Liver (tissue), 3 donors: Measurements from ENCODE around the gene RAD51B.

Experiments
- FOXA1 ChIP-seq: IDR thresholded peaks from 2 replicates; pipeline ENCODE4 v1.6.1; 2016; ENCODE audit warnings: antibody characterized with exemption
- GABPA ChIP-seq, 2 donors: IDR thresholded peaks in 1 of 2; conservative IDR thresholded peaks in 1 of 2; 2 replicates each; pipeline ENCODE4 v1.6.1; 2016; ENCODE audit warnings: antibody characterized with exemption in 2 of 2, mild to moderate bottlenecking in 1 of 2, moderate library complexity in 1 of 2
- HNF4G ChIP-seq: IDR thresholded peaks from 2 replicates; pipeline ENCODE4 v1.6.1; 2016; ENCODE audit warnings: antibody characterized with exemption
- JUND ChIP-seq, 2 donors: IDR thresholded peaks; 2 replicates each; pipeline ENCODE4 v1.6.1; 2016; ENCODE audit warnings: antibody characterized with exemption in 2 of 2
- RAD21 ChIP-seq, 2 donors: IDR thresholded peaks; 2 replicates each; pipeline ENCODE4 v1.6.1; 2016; ENCODE audit warnings: antibody characterized with exemption in 2 of 2, mild to moderate bottlenecking in 2 of 2
- RXRA ChIP-seq, 2 donors: IDR thresholded peaks; 2 replicates each; pipeline ENCODE4 v1.6.1; 2017 to 2018; ENCODE audit warnings: antibody characterized with exemption in 2 of 2, mild to moderate bottlenecking in 1 of 2
- SP1 ChIP-seq: IDR thresholded peaks from 2 replicates; pipeline ENCODE4 v1.6.1; 2018; ENCODE audit warnings: antibody characterized with exemption, mild to moderate bottlenecking
- TAF1 ChIP-seq: conservative IDR thresholded peaks from 2 replicates; pipeline ENCODE4 v1.6.1; 2016; ENCODE audit warnings: antibody characterized with exemption, mild to moderate bottlenecking
- YY1 ChIP-seq: IDR thresholded peaks from 2 replicates; pipeline ENCODE4 v1.6.1; 2016; ENCODE audit warnings: antibody characterized with exemption, mild to moderate bottlenecking
- TF ChIP-seq, protein P1 (sequence below): IDR thresholded peaks from 2 replicates; pipeline ENCODE4 v1.6.1; 2016; ENCODE audit warnings: antibody characterized with exemption
- TF ChIP-seq, protein P2 (sequence below): fragments of 150-350 bp; IDR thresholded peaks from 2 replicates; pipeline ENCODE4 v1.5.1; 2017; ENCODE audit warnings: improper control_type of control experiment, low read depth, low read length; ENCODE audit not compliant: missing input control
- TF ChIP-seq, protein P3 (sequence below): IDR thresholded peaks from 2 replicates; pipeline ENCODE4 v1.6.1; 2016; ENCODE audit warnings: antibody characterized with exemption
- donor health status: healthy.
- donor health status: healthy.

DNA sequence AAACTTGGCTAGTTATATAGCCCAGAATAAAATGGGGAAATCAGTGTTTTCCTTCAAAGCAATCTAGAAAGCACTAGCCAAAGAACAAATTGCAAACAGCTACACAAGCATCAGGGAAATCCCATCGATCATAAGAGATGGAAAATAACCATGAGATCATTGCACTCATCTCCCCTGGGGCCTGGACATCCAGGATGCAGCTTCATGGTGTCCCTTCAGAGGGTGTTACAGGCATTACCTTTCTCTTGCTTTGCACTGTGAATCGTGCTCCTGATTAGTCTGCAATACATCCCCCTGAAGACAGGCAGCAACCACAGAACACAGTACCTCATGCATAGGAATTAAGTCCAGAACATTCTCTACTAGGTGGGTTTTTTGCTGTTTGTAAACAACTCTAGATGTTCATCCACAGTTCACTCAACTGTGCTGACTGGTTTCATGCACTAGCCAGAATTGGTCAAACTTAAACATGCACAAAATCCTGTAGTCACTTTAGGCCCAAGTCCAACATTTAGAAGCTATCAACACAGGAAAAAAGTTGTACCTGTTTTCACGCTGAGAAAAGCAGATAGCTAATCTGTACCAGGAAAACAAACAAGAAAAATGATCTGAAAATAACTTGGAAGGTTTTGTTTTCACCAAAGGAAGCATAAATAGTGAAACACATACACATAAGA, 853.2 kb downstream of the RAD51B start:
- TF ChIP-seq, protein P1, sequence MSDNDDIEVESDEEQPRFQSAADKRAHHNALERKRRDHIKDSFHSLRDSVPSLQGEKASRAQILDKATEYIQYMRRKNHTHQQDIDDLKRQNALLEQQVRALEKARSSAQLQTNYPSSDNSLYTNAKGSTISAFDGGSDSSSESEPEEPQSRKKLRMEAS, result no peak
- TF ChIP-seq, protein P2, sequence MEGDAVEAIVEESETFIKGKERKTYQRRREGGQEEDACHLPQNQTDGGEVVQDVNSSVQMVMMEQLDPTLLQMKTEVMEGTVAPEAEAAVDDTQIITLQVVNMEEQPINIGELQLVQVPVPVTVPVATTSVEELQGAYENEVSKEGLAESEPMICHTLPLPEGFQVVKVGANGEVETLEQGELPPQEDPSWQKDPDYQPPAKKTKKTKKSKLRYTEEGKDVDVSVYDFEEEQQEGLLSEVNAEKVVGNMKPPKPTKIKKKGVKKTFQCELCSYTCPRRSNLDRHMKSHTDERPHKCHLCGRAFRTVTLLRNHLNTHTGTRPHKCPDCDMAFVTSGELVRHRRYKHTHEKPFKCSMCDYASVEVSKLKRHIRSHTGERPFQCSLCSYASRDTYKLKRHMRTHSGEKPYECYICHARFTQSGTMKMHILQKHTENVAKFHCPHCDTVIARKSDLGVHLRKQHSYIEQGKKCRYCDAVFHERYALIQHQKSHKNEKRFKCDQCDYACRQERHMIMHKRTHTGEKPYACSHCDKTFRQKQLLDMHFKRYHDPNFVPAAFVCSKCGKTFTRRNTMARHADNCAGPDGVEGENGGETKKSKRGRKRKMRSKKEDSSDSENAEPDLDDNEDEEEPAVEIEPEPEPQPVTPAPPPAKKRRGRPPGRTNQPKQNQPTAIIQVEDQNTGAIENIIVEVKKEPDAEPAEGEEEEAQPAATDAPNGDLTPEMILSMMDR, result no peak
- TF ChIP-seq, protein P3, sequence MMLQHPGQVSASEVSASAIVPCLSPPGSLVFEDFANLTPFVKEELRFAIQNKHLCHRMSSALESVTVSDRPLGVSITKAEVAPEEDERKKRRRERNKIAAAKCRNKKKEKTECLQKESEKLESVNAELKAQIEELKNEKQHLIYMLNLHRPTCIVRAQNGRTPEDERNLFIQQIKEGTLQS, result peak; percentile 53
- TF ChIP-seq GABPA (IDR thresholded peaks at IDR 0.05 in 1 of 2, conservative IDR thresholded peaks at IDR 0.05 in 1 of 2), result no peak
- TF ChIP-seq RAD21 (IDR thresholded peaks at IDR 0.05), result peak; percentile 41 to 52
- peak; percentile 28 for TF ChIP-seq YY1
- TF ChIP-seq RXRA (IDR thresholded peaks at IDR 0.05), result peak; percentile 46 to 63
- TF ChIP-seq HNF4G, result no peak
- TF ChIP-seq JUND (IDR thresholded peaks at IDR 0.05), result peak in 1 of 2 donors; percentile 75
- no peak for TF ChIP-seq FOXA1
- TF ChIP-seq SP1, result peak; percentile 47
- no peak for TF ChIP-seq TAF1
